ENCODE data around the gene NKAPD1.

The NKAPD1 gene

DNA sequence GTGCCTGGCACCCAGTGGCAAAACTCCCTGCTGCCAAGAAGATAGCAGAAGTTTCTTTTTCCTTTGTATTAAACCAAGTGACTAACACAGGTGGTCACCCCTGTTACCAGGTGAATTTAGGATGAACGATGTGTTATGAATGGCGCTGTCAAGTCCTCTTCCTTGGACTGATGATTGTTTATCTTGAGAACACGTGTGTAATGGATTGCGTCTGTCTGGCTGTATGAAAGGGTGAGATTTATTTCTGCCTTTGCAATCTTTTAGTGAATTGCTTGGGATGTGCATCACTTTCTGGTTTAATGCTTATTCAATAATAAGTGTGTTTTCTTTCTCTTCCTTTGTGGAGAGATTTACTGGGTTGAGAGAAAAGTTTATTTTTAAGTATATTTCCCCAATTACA lies 49.0 kb downstream of the NKAPD1 start:
- TF ChIP-seq, protein P1, sequence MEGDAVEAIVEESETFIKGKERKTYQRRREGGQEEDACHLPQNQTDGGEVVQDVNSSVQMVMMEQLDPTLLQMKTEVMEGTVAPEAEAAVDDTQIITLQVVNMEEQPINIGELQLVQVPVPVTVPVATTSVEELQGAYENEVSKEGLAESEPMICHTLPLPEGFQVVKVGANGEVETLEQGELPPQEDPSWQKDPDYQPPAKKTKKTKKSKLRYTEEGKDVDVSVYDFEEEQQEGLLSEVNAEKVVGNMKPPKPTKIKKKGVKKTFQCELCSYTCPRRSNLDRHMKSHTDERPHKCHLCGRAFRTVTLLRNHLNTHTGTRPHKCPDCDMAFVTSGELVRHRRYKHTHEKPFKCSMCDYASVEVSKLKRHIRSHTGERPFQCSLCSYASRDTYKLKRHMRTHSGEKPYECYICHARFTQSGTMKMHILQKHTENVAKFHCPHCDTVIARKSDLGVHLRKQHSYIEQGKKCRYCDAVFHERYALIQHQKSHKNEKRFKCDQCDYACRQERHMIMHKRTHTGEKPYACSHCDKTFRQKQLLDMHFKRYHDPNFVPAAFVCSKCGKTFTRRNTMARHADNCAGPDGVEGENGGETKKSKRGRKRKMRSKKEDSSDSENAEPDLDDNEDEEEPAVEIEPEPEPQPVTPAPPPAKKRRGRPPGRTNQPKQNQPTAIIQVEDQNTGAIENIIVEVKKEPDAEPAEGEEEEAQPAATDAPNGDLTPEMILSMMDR (IDR thresholded peaks at IDR 0.05) = no peak

DNA sequence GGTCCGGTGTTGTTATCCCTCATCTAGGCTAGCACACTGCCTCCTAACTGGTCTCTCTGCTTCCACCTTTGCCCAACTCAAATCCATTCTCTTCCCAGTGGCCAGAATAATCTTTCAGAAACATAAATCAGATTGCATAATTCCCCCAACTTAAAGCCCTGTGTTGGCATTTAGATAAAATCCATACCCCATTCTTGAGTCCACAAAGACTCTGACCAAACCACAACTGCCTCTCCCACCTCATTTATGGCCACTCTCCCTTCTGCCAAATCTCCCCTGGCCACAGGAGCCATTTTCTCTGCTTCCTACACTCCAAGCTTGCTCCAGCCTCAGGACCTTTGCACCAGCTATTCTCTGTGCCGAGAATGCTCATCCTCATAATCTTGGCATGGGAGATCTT lies 53.0 kb downstream of the NKAPD1 start:
- TF ChIP-seq, protein P1 (IDR thresholded peaks at IDR 0.05) = no peak

DNA sequence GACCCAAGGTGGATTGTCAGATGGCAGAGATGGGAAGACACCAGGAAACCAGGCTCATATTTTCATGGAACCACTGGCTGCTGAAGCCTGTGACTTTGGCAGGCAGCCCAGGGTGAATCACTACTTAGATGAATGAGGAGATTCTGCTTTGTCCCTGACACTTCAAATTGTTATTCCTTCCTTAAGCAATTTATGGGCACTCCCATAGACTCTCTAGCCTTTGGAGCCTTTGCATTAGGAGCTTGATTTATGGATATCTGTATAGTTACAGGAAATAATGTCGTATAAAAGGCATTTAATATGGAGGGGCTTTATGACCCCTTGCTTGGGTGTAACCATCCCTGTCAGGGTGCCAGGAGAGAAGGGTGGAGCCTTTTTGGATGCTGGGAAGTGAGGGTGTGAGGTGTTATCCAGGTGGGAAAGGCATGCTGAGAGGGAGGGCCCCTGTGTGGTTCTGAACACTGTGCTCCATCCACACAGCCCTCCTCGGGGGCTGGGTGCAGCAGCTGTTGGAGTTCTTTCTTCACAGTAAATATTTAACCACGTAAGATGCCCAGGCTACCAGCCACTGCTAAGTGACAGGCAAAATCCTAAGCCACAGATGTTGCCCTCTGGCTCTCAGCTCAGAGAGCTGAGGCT lies 54.5 kb downstream of the NKAPD1 start:
- TF ChIP-seq, protein P1 (IDR thresholded peaks at IDR 0.05) = no peak

DNA sequence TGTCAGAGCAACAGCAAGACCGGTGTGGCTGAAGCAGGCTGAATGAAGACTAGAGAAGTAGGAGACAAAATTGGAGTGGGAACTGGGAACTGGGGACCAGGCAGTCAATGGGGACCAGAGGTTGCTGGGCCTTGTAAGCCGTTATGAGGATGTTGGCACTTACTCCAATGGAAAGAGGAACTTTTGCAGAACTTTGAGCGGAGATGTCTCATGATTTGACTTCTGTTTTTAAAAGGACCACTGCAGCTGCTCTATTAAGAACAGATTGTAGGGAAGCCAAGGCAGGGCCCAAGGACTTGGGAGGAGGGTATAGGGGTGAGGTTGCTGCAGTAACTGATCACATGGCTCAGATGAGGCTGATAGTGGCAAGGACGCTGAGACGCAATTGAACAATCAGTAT lies 55.6 kb downstream of the NKAPD1 start:
- TF ChIP-seq, protein P1 (IDR thresholded peaks at IDR 0.05) = no peak

DNA sequence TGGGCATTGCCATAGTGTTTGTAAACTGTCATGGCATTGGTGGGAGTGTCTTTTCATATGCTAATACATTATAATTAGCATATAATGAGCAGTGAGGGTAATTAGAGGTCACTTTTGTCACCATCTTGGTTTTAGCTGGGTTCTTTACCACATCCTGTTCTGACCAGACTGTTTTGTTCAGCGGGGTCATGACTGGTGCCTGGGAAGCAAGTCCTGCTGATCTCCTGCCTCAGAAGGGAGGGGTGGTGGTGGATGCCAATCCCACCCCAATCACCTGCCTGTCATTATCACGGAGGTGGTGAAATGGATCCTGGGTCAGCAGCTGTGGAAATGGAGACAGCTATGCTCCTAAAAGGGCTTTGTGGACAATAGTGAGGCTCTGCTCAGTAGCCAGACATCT lies 58.6 kb downstream of the NKAPD1 start:
- TF ChIP-seq, protein P1 (IDR thresholded peaks at IDR 0.05) = no peak

DNA sequence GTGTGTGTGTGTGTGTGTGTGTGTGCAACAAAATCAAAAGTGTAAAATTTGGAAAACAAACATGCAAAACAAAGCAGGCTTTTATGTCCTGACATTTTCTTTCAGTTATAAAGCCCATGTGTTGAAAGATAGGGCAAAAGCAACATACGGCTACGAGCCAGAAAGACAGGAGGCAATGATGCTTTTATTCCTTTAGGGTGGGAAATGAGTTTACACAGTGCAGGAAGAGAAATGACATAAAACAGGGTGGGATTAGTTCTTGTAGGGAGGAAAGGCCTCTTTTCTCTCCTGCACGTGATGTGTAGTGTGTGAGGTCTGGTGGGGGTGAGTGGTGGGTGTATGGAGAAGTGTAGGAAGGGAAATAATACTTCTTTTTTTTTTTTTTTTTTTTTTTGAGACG lies 60.4 kb downstream of the NKAPD1 start:
- TF ChIP-seq, protein P1 (IDR thresholded peaks at IDR 0.05) = no peak

All from LNCAP (cell line).